ENCODE data around the gene OGFOD3.

The OGFOD3 gene

DNA sequence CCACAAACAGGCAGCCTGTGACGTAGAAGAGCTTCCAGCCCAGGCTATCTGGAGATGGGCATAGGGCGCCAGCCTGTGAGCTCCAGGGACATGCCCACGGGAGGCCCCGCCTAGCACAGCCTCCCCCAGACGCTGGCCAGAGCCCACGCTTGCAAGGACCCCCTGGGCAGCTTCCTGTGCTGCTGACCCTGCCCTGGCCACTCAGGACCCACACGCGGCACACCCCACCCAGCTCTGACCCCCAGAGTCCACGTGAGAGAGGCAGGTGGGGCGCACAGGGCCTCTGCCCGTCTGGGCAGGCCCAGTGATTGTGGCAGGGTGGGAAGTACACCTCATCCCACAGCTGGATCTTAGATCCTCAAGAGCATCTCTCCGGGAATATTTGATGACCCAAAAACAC lies 28.3 kb upstream of the OGFOD3 start:
- DNase-seq (ENCODE audit: low spot score) = no peak

- no peak for DNase-seq (ENCODE audit: low spot score)
Measured at GRCh38 chr17:82446124-82446523, 27.7 kb upstream of the OGFOD3 start.

DNA sequence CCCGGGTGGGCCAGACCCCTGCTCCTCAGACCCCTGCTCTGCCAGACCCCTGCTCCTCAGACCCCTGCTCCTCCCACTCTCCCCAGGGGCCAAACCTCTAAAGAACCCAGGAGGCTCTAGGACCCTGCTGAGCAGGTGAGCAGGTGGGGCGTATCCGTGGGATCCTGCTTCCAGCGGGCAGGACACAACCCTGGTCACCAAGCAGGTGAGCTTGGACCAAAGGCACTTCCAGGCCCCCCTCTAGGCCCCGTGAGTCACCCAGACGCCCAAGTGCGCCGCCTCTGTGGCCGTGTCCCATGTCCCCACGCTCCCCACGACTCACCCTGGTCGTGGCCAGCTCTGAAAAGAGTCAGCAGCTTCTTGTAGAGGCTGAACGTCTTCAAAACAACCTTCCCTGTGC lies 27.2 kb upstream of the OGFOD3 start:
- no peak for DNase-seq (ENCODE audit: low spot score)

DNA sequence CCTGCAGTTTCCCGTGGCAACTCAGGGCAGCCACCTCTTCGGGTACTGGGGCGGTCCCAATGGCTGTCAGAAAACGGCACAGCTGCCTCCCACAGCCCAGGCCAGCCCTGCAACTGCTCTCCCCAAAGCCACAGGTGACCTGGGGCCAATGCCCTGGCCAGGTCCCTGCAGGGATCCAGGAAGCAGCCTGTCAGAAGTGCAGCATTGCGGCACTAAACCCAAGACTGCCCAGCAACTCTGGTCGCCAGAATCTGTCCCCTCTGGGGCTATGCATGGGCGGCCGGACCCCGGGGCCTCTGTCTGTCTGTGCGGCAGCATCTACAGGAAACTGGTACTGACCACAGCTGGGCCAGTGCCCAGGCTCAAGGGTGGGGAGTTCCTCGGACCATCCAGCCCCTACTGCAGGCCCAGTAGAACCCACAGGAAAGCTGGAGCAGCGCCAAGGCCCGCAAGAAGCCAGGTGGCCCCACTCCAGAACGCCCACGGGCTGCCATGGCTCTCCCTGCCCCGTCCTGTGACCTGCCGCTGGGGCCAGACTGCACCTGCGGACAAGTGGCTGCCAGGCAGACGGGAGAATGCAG lies 26.6 kb upstream of the OGFOD3 start:
- no peak for DNase-seq (ENCODE audit: low spot score)

DNA sequence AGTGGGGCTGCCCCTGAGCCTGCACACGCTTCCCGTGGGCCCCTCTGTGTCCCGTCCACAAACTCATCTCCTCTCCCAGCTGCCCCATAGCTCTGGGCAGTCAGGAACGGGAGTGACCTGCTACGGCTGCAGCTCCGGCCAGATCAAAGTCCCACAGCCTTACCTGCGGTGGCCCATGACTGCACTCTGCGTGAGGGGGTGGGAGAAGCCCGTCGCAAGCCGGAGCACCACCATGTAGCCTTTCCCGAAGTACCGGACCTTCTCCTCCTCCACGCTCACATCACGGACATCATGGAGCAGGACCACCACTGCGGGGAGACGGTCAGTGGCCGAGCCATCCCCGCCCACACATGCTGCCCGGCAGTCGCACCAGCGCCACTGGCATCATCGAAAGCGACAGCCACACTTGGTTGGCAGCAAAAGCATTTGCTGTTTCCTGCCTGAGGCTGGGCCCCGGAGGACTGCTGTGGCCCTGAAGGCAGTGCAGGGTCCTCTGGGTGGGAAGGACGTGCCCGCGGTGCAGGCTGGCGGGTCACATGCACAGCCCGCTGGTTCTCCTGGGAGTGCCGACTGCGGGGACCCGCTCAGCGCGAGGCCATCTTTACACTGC lies 26.0 kb upstream of the OGFOD3 start:
- DNase-seq (ENCODE audit: low spot score) = no peak

DNA sequence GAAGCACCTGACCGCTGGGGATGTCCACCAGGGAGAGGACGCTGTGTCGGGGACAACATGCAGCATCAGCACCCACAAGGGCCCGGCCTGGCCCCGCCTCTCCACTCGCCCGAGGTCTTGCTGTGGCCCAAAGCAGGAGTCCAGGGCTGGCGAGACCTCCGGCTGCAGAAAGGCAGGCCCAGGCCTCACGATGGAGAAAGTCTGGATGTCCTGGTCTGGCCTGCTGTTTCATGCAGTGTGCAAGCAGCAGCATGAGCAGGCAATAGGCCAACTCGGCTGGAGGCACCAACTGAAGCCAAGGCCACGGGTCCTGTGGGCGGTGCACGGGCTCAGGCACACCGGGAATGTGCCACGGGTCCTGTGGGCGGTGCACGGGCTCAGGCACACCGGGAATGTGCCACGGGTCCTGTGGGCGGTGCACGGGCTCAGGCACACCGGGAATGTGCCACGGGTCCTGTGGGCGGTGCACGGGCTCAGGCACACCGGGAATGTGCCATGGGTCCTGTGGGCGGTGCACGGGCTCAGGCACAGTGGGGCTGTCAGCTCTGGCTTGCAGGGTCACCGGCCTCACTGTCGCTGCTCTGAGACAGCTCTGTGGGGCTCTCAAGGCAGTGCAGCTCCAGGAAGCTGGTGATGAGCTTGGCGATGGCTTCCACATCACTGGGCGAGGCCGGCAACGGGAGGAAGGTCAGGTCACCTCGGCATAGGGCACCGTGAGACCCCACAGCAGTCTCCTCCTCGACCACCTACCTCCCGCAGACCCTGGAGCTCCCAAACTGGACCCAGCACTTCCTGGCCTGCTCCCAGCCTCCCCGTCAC lies 25.3 kb upstream of the OGFOD3 start:
- DNase-seq (ENCODE audit: low spot score) = no peak

DNA sequence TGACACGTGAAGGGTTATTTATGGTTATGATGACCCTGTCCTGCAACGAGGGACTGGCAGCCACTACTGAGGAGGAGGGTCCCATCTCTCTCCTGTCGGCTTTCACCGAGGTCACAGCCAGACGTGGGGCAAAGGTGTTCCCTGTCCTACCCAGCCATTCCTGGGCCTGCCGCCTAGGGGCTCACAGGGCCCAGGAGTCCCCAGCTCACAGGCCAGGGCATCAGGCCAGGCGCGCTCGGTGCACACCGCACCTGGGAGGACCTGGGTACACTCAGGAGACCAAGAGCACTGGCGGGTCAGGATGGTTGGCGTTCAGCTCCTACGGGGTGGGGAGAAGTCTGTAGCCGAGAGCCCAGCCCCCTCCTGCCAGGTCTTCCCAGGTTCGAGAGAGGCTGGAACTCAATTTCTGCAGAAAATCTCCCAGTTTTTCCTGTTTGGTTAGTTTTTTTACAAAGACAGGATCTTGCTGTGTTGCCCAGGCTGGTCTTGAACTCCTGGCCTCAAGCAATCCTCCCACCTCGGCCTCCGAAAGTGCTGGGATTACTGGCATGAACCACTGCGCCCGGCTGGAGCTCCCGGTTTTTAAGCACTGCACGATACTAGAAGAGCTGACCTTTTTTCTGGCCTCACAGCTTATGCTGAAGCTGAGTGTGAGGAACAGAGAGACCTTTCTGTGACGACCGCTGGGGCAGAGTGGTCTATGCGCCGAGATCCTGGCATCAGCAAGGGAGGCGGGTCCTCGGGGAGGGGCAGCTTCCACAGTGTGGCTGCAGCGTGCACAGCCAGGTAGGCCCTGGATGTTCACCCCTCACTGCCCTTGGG lies 24.5 kb upstream of the OGFOD3 start:
- no peak for DNase-seq (ENCODE audit: low spot score)

DNA sequence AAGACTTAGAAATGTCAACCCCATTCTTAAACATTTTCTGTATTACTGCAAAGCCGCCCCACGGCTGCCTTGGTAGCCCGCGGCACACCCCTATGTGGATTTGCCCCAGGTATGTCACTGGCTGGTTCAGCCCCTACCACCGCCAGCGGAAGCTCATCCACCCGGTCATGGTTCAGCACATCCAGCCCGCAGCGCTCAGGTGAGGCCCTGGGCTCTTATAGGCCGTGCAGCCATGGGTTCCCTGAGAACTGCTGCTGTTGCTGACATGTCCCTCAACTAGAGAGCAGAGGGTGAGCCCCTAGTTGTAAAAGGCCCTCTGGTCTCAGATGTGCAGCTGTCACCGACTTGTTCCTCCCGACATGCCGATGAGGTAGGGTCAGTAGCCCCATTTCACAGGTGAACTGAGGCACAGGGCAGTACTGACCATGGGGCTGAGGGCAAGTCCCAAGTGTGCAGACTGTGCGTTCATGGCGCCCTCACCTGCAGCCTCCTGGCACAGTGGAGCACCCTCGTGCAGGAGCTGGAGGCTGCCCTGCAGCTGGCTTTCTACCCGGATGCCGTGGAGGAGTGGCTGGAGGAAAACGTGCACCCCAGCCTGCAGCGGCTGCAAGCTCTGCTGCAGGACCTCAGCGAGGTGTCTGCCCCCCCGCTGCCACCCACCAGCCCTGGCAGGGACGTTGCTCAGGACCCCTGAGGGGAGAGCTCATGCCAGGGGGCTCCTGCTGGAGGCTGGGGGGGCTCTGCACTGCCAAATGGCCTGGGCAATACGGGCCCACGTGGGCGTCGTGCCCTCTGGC lies 23.5 kb upstream of the OGFOD3 start:
- no peak for DNase-seq (ENCODE audit: low spot score)

GRCh38 chr17:82440991-82441627 lies 22.7 kb upstream of the OGFOD3 start:
- no peak for DNase-seq (ENCODE audit: low spot score)

- DNase-seq (ENCODE audit: low spot score) = no peak
Measured at GRCh38 chr17:82440469-82440981, 22.1 kb upstream of the OGFOD3 start.

DNA sequence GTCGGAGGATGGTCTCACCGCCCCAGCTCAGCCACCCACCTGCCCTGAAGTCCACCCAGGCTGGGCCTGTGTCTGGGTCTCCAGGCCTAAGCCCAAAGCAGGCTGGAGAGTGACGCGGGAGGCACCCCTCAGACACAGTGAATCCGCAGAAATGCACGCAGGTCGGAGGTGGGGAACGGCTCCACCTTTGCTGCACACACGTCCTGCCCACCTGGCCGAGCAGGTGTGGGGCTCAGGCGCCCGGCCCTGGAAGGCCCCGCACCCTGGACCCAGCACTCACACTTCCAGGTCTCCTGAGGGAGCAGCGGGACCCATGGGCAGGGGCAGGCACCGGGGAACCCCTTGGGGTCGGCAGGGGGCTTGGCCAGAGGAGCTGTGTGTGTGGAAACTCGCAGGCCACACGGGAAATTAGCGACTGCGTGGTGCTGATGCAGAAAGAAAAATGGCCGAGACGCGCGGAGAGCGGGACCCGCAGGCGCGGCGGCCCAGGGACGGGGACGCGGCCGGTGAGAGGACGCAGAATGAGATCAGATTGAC lies 21.5 kb upstream of the OGFOD3 start:
- no peak for DNase-seq (ENCODE audit: low spot score)

GRCh38 chr17:82439194-82439828 lies 20.9 kb upstream of the OGFOD3 start:
- no peak for DNase-seq (ENCODE audit: low spot score)

DNA sequence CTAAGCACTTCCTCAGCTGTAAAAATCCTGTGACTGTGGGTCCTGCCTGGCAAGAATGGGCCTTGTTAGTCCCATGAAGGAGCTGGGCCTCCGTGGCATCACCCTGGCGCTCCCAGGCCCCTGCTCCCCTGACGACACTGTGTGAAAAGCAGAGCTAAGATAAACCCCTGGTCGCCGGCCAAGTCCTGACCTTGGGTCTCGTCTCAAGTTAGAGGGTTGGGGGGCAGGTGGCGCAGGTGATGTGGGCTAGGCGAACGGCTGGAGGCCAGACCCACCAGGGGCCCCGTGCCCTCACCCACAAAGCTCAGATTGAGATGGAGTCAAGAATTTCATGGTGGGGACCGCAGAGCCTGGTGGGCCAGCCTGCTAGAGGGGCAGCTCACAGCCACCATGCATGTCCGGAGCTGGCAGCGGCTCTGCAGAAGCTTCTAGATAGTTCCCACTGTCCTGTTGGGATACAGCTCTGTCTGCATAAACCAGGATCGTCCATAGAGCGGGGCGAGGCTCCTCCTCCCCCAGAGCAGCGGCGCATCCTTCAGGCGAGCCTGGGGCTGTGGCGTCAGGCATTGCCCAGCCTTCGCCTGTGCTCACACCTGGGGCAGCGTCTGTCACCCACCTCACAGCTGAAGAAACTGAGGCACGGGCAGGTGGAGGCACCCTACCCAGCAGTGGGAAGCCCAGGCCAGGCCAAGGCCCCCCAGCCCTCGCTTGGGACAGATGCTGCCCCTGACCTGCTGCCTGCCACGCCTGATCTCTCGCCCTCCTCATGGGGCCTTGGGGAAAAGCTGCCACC lies 20.2 kb upstream of the OGFOD3 start:
- no peak for DNase-seq (ENCODE audit: low spot score)

DNA sequence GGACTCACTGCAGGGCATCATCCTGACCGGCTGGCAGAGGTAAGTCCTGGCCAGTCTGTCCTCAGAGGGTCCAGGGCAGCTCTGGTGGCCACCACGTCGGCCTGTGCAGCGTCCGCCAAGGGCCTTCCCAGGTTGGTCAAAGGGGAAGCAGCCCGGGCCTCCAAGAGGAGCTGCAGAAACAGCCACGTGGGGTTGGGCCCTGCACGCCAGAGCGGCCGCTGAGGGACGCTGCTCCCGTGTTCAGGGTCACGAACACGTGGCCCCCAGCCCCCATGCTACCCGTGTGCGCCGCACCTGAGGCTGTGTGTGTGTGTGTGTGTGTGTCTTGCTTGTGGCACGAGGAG lies 18.9 kb upstream of the OGFOD3 start:
- no peak for DNase-seq (ENCODE audit: low spot score)

GRCh38 chr17:82436601-82437324 lies 18.4 kb upstream of the OGFOD3 start:
- DNase-seq (ENCODE audit: low spot score) = no peak

GRCh38 chr17:82435601-82436583 lies 17.5 kb upstream of the OGFOD3 start:
- DNase-seq (ENCODE audit: low spot score) = no peak

DNA sequence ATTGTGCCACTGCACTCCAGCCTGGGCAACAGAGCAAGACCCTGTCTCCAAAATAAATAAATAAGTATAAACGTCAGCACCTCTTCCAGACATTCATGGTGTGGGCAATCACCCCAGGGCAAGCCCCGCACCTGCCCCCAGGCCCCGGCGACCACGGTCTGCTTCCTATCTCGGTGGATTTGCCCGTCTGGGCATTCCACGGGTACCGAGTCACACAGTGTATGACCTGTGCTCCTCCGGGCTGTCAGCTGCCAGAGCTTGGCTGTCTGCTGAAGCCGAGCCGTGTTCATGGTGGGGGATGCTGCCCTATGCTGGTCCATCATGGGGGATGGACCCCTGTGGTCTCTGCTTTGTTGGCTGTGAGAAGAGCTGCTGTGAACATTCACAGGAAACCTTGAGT lies 16.7 kb upstream of the OGFOD3 start:
- DNase-seq (ENCODE audit: low spot score) = no peak

DNA sequence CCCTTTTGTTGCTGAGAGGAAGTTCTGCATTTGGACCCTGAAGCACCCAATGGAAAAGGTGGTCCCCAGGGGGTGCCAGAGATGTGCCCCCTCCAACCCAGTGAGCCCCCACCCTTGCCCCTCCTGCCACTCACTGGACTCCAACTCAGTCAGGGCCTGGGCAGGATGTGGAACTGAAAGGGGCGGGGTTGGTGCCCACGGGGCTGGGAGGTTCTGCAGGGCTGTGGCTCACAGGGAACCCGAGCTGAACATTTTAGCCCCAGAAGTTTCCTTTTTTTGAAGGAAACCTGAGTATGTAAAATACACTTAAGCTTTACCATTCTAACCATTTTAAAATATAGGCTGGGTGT lies 15.8 kb upstream of the OGFOD3 start:
- peak; percentile 28 for DNase-seq (ENCODE audit: low spot score)

All from CD4-positive, alpha-beta T cell treated with Interleukin-15 for 4 hours (primary cell).